ENCODE results near the gene QSOX1. TPM values are rescaled to one million over a fixed set of nuclear protein-coding genes. Genes with fewer than 3 reads are reported as not detected.

Gene QSOX1
- total and polyA plus RNA-seq, 9 of the 15 experiments (the other 6 are each of a cell fraction or from before 2014, with no cell fraction given), result 4.0 to 53.1 (median 15.0) TPM

GRCh38 chr1:180213401-180214170 lies 58.9 kb downstream of the QSOX1 start (continued):
- TF ChIP-seq SOX6 (IDR thresholded peaks at IDR 0.05), result 0 out of 2 replicates have a peak, but pooled peaks have one; percentile 25
- TF ChIP-seq SP1 (CRISPR knock-in tag; IDR thresholded peaks at IDR 0.05), result no peak
- no peak for TF ChIP-seq SLC30A9 (CRISPR knock-in tag; IDR thresholded peaks at IDR 0.05)
- TF ChIP-seq MAX (CRISPR knock-in tag; IDR thresholded peaks at IDR 0.05), result 0 out of 2 replicates have a peak, but pooled peaks have one; percentile 15
- TF ChIP-seq ASH1L (IDR thresholded peaks at IDR 0.05; ENCODE audit: borderline replicate concordance, low read depth, partially characterized antibody), result no peak
- no peak for TF ChIP-seq GATAD2A (IDR thresholded peaks at IDR 0.05)
- TF ChIP-seq RB1 (IDR thresholded peaks at IDR 0.05; ENCODE audit: low read depth), result peak; percentile 58
- TF ChIP-seq USF1 (CRISPR knock-in tag; IDR thresholded peaks at IDR 0.05), result peak; percentile 95
- TF ChIP-seq E2F6 (IDR thresholded peaks at IDR 0.05; ENCODE audit: borderline replicate concordance in 1 of 2, extremely low read depth in 1 of 2, insufficient read depth in 1 of 2, insufficient read length in 1 of 2, low read depth in 1 of 2, low read length in 1 of 2, poor library complexity in 1 of 2, severe bottlenecking in 1 of 2), result peak; percentile 41 to 80
- TF ChIP-seq NR2C1 (IDR thresholded peaks at IDR 0.05), result peak; percentile 59
- no peak for TF ChIP-seq NR2C1 (tag; IDR thresholded peaks at IDR 0.05)
- peak in 1 of 2 experiments; percentile 55; a peak in 1 of 4 replicates for TF ChIP-seq FOXK2 (conservative IDR thresholded peaks at IDR 0.05 in 1 of 2, IDR thresholded peaks at IDR 0.05 in 1 of 2; ENCODE audit: low read depth in 2 of 2)
- TF ChIP-seq ZBTB17 (CRISPR knock-in tag; IDR thresholded peaks at IDR 0.05), result no peak
- 0 out of 2 replicates have a peak, but pooled peaks have one; percentile 30 for TF ChIP-seq E2F1 (CRISPR knock-in tag; IDR thresholded peaks at IDR 0.05)
- TF ChIP-seq ZBTB33 (CRISPR knock-in tag; IDR thresholded peaks at IDR 0.05), result no peak
- TF ChIP-seq MYC (IDR thresholded peaks at IDR 0.05; ENCODE audit: low read depth, low read length), result 0 out of 2 replicates have a peak, but pooled peaks have one; percentile 10
- no peak for TF ChIP-seq MYC (CRISPR knock-in tag; IDR thresholded peaks at IDR 0.05; ENCODE audit: borderline replicate concordance, low read depth)
- no peak for TF ChIP-seq E2F3 (CRISPR knock-in tag; IDR thresholded peaks at IDR 0.05)
- peak in 1 of 2 experiments; percentile 70; a peak in 1 of 4 replicates for TF ChIP-seq RCOR1 (IDR thresholded peaks at IDR 0.05; ENCODE audit: borderline replicate concordance in 1 of 2, low read depth in 2 of 2, low read length in 2 of 2)
- no peak for TF ChIP-seq LARP7 (IDR thresholded peaks at IDR 0.05)
- TF ChIP-seq MTA1 (IDR thresholded peaks at IDR 0.05; ENCODE audit: borderline replicate concordance), result no peak
- peak; percentile 45; the same call in 1 of the 2 replicates for TF ChIP-seq BACH1 (tag; IDR thresholded peaks at IDR 0.05)
- TF ChIP-seq KLF13 (tag; IDR thresholded peaks at IDR 0.05; ENCODE audit: borderline replicate concordance, low read depth), result no peak

All from K562 (cell line).